Measurements from ENCODE around the gene KAT7.
"Not testable (repeated sequence)": the region's sequence is repeated elsewhere in the genome, so short reads cannot be mapped to it uniquely, and the experiment has no call there.

KAT7 gene

DNA sequence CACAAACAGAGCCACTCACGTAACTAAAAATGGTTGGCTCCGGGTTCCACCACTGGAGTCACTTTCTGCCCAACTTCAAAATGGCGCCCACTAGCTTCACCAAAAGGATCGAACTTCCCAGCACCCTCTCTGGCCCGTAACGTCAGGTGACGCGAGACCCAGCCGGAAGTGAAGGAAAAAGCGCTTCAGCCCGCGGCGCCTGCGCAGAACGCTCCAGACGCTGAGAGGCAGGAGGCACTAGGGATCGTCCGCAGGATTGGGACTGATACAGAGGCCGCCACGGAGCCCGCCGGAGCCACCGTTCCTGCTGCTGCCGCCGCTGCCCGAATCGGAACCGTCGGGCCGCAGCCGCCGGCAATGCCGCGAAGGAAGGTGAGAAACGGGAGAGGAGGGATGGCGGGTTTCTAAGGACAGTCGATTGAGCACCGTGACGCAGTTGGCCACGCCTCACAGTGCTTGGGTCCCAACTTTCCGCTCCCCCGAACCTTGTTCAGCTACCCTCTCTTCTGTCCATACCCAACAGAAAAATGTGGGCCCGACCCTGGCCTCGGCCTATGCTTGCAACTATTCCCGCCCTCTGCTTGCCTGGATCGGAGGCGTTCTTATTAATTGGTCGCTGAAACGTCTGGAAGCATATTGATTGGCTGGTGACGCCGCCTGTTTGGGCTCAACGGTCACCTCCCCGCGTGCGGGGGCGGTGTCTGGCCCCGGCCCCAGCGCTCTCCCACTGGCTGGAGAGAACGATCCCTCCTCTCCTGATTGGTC lies at the start of gene KAT7:
TSS of gene KAT7 (plus strand) at position 204 of the 765 bp plus-strand sequence. CDS start at position 358, 154 bp downstream.
- peak; percentile 99 for DNase-seq

DNA sequence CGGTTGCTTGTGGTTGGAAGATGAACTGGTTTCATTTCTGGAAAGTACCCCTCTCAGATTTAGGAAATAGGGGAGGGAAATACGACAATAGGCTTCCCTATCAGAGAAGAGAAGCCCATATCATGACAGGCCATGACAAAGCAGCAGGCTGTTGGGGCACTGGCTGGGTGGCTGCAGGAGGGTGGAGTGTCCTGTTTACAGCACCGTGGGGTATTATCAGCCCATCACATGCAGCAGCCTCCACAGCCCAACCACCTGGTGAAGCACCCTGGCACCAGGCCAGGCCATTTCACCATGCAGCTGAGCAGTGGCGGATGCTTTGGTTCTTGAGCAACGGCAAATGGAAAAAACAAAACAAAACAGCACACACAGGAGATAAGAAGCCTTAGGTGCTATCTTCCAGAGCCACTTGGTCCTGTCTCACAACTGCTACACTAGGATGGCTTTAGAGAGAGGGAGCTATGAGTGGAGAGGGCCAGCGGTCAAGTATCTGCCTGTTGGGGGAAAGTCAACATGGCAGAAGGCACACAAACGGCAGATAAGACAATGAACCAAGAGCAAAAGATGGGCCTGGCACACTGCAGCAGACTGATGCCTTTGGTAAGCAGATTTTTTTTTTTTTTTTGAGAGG lies 48.7 kb upstream of the KAT7 start:
- peak; percentile 94 for DNase-seq

DNA sequence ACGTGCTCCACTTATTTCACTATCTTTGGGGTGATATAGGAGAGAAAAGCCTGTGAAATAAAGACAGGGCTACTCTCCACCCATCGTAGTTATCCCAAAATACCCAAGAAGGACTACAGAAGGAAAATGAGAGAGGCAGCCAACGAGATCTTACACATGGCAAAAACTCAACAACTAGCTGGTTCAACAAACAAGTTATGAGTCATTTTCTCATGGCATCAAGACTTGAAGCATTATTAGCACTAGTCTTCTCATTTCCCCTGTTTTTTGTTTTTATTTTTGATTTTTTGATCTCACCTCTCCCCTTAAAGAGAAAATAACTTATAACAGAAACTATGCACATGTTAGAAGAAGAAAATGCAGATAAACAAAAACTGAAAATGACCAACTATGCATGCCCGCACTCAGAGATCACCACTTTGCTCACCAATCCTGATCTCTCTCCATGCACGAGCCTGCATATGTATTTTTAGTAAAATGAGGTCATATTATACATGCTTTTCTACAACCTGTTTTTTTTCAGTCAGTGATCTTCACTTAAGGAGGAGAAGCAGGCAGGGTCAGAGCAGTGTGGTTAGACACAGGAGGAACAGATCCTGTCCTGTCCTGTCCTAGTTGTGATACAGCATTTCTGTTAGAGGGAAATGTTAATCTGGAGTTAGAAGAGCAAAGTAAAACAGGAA lies 47.3 kb upstream of the KAT7 start:
- no peak for DNase-seq

DNA sequence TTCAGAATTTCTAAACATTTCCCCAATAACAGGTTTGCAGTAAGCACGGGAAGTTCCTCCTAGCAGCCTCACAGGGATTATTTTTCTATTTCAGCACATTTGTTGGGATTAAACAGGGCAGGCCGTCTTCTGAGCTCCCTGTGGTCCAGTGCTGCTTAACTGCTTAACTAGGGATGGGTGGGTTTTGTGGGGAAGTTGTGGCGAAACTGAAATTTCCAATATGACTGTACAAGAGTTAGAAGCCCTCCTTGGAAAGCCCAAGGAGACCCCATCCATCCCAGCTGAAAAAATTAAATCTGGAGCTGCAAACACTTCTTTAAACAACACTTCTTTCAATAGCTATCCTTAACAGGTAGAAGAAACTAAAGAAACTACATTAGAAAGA lies 46.8 kb upstream of the KAT7 start:
- DNase-seq, result no peak

DNA sequence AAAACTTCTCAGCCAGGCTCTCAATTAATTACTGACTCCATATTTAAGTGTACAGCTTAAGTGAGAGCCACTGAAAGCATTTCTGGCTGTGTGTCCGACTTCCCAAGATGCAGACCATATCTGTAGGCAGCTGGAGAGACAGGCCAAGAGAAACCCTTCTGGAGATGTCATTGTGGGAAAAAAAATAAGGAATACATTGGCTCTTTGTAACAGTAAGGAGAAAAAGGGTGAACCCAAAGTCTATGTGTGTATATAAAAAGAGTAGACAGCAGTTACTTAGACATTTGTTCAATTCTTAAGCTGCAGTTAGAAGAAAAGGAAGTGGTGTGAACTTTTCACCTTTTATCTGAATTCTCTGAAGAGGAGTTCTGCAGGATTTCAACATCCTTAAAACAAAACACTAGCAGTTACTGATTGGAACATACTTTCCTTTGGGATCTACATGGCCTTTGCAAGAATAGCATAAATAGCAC lies 46.3 kb upstream of the KAT7 start:
- DNase-seq, result no peak

DNA sequence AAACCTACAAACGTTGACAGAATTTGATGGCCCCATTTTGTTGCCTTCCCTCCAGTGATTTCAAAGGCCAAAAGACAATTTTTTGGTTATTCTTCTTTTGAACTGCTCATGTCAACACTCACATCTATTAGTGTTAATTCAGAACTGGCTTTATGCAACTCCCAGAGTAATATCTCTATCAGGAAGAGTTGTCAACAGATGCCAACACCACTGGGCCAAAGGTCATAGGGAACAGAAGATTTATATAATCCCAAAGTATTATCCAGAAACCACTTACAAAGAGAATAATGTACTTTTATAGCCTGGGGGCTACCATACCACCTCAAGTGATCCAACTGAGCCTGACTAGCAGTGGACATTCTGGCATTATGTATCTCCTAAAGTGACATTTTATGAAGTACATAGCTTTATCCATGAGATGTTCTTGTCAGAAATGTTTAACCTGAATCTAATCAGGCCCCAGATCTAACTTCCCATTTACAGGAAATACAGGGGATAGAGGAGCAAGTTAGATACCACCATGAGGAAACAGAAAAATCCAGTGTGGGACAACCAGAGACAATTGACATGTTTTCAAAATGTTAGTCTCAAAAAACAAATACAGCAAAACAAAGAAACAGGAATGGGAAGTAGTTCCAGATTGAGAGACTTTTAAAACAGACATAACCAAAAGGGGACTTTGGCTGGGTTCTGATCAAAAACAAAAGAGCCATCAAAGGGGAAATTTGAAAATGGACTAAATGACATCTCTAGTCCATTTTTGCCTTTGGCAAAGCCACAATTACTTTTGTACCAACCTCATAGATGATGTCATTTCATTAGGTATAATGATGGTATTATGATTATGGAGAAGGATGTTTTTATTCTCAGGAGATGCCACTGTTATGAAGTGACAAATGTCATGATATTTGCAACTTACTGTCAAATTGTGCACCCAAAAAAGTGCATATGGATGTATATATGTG lies 43.0 kb upstream of the KAT7 start:
- no peak for DNase-seq

DNA sequence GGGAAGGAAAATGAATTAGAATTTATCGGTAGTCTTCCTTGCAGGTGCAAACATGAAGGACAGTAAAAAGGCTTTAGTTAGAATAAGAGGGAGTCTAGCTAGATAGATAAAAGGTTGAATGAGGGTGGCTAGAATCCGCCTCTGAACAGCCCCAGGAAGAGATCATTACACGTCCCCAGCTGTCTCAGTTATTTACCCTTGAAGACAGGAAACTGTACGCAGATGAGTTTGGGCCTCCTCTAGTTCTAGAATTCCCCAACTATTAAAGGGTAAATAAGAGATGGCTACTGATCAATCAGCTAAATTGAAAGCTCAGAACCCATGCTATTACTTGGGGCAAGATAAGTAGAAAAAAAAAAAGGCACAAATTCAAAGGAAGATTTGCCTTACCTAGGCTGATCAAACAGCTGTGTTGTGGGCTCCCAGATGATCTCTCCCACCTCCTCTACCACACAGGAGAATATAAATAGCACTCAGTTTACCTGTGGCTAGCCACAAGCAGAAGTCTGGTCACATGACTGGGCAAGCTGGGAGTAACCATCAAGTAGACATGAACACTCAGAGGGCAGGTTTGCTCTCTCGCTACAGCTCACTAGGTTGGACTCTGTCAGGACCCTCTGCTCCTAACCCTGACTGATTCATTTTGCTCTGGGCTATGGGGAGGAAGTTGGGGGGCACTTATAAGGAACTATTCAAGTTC lies 41.5 kb upstream of the KAT7 start:
- DNase-seq, result peak; percentile 33

DNA sequence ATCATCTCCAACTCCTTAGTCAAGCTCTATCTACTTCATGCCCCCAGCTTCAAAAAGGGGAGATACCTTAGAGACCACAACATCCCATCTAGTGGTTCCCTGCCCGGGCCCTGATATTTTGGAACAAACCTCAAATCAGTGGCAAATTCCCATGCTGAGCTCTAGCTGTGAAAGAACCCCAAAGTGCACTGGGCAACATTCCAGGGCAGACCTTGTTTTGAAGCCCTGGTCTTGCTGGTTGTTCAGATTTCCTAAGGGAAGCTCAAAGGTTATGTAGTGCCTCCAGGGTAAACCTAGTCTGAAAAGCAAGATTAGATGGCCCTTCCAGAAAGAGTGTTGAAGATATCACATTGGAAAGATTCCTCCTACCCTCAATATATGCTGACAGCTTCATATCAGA lies 40.8 kb upstream of the KAT7 start:
- no peak for DNase-seq

DNA sequence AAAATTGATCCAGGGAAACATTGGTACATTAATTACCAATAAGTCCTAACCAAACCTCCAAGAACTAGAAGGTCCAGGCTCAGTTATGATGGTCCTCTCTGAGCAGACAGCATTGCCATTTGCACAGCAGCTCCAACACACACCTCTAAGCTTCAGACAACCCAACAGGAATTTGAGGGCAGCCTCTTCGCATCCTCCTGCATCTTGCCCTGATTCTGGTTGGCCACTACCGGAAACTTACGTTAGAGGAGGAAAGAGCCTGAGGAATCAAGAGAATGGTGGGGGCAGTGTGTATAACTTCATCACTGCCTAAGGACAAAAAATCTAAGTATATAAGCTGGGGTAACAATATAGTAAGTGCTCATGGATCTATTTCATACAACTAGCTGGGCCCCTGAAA lies 40.3 kb upstream of the KAT7 start:
- DNase-seq, result no peak

DNA sequence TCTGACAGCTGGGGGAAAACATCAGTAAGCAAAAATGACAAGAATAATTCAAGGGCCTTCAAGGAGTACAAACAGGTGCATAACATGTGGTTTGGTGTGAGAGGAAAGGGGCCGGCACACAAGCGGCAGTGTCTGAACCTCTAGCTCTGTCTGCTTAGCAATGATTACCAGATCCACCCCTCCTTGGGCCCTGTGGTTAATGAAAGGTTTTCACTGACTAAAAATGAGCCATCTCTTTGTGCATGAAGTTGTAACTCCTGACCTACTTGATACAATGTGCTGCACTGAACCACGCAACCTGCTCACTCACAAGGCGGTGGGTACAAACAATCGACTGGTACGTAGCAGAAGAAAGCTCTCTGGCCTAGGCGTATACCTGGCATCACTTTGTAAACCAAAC lies 39.7 kb upstream of the KAT7 start:
- DNase-seq, result no peak

DNA sequence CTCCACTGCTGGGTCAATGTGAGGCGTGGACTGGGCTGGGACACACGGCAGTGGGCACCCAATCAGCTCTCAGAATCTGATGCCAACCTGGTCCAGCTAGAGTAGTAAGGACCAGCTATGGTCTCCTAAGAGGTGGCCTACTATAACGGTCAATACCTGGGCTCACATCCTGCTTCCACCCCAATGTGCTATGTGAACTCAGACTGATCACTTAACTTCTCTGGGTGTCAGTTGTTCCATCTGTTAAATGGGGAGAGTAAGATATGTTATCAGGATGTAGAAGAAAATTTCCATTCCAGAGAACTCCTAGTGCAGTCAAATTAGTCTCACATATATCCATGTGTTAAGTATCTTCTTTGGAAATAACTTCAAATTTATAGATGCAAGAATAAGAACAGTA lies 38.8 kb upstream of the KAT7 start:
- no peak for DNase-seq

DNA sequence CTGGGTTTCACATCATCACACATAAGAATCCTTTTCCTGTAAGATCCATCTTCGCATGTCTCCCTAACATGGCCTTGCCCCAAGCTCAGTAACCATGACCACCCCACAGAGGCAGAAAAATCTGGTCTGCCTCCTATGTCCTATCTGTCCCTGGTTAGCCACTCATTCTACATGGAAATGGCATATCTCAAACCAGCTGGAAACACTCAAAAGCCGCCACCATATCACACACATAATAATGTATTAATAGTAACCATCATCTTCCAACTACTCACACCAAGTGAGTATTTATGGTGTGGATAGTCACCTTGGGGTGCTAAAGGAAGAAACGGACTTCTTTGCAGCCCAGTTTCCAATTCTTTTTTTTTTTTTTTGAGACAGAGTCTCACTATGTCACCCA lies 36.0 kb upstream of the KAT7 start:
- DNase-seq, result no peak

DNA sequence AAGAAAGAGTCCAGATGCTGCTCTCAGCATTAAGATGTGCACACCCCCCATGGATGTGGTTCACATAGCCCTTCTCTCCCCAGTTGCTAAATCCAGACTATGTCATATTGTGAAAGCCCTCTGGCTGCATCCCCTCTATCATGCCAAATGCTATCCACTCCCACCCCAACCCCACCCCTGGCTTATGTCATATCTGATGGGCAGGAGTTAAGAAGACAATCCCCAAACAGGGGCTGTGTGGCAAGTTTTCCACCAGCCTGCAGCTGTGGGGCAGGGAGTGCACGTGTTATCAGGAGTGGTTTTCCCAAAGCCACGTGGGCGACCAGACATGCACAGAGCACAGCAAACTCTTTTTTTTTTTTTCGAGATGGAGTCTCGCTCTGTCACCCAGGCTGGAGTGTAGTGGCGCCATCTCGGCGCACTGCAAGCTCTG lies 34.5 kb upstream of the KAT7 start:
- DNase-seq, result no peak

DNA sequence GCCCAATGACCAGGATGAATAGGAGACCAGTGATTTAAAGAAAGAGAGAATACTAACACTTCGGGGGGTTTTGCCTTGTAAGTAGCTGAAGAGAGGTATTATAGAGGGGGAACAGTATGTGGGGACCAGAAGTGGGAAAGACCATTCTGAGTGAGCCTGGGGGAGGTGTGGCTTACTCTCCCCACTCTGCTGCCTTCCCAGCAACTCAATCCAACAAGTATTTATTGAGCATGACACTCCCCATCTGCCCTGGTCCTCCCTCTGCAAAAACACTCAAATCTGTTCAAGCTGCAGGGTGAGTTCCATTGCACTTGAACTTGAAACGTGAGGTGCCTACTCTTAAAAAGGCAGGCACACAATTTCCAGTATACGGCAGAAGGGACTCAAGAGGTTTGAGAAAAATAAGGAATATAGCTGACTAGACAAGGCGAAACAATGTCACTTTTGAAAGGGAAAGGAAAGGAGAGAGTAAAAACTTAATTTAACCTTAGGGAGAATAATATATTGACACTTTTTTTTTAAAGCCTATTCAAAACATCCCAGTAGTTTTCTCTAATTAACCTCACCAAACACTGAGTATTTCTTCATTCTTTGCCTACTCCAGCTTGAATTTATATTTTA lies 32.7 kb upstream of the KAT7 start:
- peak; percentile 17 for DNase-seq

DNA sequence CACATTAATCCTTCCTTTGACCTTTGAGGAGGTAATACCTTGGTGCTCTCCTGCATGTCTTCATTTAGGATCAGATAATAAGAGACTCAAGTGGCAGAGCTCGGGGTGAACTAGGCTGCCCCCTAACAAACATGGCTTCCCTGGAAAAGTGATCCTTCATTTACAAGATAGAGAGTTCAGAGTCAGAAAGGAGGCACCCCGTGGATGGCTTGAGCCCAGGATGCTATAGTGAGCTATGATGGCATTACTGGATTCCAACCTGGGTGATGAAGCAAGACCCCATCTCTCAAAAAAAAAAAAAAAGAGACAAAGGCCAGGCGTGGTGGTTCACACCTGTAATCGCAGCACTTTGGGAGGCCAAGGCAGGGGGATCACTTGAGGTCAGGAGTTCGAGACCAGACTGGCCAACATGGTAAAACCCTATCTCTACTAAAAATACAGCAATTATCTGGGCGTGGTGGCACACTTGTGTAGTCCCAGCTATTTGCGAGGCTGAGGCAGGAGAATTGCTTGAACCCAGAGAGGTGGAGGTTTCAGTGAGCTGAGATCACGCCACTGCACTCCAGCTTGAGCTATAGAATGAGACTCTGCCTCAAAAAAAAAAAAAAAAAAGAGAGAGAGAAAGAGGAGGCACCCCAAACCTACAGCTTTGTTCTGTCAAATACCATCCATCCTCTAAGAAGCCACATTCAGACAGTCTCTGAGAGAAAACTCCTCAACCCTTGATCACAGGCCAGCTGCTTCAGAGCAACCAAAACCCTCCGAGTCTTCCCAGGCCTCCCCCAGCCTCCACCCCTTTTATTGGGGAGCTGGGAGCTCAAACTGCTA lies 31.9 kb upstream of the KAT7 start:
- DNase-seq, result no peak

DNA sequence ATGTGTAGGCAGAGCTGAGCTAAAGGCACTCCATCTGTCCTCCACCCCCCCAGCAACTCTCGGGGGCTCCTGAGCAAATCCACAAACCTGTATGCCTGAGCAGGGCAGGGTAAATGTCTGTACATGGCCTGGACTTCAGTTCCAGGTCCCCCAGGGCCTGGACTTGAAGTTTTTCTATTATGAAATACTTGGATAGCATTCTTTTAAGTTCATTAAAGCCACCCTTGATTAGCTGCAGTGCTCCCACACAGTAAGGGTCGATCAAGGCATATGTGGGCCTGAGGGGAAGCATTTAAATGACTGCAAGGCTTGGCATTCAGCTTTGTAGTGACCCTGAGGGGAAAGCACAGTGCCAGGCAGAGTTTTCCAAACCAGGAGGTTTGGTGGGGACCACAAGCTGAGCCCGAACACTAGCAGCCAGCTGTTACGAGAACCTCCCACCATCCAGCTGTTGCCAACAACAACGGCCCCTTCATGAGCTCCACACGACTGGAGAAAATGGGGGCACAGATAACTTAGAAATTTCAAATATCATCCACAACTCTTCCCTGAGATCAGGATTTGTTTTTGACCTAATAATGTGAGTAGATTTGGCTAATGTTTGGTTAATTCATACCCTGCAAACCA lies 31.2 kb upstream of the KAT7 start:
- no peak for DNase-seq

DNA sequence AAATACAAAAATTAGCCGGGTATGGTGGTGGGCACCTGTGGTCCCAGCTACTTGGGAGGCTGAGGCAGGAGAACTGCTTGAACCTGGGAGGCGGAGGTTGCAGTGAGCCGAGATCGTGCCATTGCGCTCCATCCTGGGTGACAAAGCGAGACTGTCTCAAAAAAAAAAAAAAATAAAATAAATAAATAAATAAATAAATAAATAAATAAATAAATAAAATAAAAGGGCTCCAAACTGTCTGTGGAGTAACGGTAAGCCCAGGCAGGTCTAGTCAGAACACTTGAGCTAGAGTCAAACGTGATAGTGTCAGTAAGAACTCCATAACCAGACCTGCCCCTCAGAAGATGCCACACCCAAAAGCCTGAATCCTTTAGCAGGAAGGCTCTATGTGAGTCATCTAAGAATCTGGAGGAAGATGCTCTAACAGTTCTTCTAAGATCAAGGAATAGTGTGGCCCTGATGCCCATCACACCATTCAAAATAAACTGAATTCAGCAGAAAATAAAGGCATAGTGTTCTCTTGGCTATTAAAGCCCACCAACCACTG lies 29.9 kb upstream of the KAT7 start:
- not testable (repeated sequence) for DNase-seq

DNA sequence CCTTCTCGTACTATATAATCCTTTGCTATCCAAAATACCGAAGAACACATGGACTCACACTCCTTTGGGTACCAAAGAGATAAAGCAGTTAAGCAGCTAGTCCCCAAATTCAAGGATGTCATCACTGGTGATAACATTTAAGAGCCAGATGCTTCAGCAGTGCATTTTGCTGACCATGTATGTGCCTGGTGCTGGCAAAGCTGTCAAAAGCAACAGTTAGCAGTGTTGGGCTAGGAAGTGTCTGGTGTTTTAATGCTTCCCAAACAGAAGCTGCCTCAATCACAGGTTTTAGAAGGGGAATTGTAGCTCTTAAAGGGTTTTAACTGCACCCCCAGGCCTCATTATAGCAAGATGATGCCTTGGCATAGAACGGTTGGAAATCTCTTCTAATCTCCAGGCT lies 29.3 kb upstream of the KAT7 start:
- no peak for DNase-seq

DNA sequence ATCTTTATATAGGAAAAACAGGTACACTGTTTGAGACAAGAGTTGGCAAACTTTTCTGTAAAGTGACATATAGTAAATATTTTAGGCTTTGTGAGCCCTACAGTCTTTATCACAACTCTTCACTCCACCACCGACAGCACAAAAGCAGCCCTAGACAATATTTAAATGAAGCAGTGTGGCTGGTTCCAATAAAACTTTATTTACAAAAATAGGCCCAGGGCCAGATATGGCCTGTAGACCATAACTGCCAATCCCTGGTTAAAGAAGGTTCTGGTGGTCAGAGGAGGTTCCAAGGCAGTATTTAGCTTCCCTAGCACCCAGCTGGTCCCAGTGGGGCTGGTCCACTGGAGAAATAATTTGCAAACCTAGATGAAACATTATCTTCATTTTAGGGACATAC lies 28.2 kb upstream of the KAT7 start:
- DNase-seq, result no peak
